HG03565 (cell line): ENCODE measurements around the gene UGT3A1.
"Not testable (repeated sequence)": the region's sequence is repeated elsewhere in the genome, so short reads cannot be mapped to it uniquely, and the experiment has no call there.

ENCODE experiments used
- ATAC-seq: cut with Tn5 transposase; IDR thresholded peaks from one replicate; pipeline ENCODE4 v1.9.1; 2021; ENCODE audit warnings: mild to moderate bottlenecking, moderate library complexity; ENCODE audit not compliant: unreplicated experiment

UGT3A1 gene, protein sequence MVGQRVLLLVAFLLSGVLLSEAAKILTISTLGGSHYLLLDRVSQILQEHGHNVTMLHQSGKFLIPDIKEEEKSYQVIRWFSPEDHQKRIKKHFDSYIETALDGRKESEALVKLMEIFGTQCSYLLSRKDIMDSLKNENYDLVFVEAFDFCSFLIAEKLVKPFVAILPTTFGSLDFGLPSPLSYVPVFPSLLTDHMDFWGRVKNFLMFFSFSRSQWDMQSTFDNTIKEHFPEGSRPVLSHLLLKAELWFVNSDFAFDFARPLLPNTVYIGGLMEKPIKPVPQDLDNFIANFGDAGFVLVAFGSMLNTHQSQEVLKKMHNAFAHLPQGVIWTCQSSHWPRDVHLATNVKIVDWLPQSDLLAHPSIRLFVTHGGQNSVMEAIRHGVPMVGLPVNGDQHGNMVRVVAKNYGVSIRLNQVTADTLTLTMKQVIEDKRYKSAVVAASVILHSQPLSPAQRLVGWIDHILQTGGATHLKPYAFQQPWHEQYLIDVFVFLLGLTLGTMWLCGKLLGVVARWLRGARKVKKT

DNA sequence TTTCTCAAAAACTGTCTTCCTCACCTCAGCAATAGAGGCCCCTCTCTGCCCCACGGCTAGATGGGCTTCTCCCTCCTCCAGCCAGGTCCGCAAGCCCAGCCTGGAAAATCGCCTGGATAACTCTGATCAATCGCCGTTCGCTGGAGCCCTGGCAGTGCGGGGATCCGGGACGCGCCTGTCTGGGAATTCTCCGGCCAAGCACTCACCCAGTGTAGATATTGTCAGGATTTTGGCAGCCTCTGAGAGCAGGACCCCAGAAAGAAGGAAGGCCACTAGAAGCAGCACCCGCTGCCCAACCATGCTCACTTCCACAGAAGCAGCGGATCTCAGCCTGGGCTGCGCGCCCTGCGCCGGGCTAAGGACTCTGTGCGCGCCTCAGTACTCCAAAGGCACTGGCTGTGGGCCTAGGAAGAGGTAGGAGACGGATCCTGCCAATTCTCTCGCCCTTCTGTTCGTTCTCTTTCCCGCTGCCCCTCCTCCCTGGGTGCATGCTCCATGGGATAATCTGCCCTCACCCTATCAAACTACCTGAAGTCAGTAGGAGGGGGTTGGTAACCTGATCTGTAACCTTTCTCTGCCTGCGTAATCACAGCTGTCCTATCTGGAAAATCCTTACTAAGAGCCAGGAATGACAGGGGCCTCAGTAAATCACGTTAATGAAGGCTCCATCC, at the start of gene UGT3A1:
Gene UGT3A1 (minus strand): TSS at position 450 of the 671 bp plus-strand sequence. CDS start 150 bp downstream, at position 300.
- no peak for ATAC-seq

DNA sequence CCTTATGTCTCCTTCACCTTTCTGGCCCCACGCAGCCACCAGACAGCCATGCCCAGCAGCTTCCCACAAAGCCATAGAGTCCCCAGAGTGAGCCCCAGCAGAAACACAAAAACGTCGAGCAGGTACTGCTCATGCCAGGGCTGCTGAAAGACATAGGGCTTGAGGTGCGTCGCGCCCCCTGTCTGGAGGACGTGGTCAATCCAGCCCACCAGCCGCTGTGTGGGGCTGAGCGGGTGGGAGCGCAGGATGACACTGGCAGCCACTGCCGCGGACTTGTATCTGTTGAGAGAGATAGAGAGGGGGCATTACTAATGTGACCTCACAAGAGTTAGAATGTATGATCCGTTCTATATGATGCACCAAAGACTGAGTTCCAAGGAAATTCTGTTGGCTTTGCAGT, 44.5 kb upstream of the UGT3A1 start:
- no peak for ATAC-seq

DNA sequence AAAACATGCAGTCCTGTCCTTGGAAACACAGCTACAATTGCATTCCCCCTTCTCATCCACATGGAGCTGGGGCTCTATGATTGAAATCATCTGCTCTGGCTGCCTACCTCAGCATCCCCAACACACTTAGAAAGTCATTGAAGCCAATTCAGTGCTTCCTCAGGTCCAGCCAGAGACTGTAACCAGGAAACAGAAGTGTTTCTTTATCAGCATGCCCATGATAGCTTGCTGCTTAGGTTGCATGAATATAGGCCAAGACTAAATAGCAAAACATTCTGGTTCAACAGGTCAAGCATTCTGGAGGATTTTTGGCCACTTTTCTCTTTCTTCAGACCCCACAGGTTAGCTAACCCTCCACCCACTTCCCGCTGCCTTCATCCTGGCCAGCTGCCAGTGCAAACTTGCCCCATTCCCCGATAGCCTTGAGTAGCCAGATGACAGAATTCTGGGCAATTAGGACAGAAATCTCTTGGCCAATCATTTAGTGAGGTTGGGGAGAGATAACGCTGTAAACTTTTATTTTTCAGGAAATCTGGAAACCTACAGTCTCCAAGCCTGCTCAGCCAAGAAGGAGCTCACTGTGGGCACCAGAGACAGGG, 43.4 kb upstream of the UGT3A1 start:
- ATAC-seq = not testable (repeated sequence)

DNA sequence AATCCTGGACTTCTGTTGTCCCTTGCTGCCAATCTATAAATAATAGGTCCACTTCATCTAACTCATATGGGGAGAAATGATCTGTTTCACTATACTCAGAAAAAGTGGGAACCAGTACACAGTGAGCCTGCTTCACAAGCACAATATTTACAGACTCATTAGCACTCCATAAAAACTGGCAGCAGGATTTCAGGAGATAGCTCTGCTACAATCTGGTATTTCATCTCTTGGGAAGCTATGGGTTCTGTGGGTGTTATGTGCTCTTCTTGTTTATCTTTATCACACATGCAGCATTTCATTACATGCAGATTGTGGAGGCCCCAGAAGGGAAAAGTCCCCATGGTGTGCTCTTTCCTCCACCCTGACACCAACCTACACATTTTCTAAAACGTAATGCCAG, 42.3 kb upstream of the UGT3A1 start:
- ATAC-seq = no peak

DNA sequence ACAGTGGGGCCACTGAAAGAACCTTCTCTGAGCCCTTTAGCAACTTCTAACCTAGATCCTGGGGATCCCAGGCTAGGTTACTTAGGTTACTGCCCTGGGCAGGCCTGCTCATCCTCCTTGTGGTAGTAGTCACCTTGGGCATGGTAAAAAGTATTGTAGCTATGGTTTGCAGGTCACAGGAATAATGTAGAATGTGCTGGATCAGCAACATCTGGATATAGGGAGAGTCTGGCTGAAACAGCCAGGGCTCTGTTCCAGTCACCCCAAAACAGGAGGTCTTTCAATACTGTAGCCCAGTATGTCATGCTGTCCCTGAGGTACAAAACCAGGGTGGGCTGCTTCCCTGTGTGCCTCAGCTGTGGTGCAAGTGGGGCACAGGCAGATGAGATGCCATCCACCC, 41.9 kb upstream of the UGT3A1 start:
- ATAC-seq = no peak

DNA sequence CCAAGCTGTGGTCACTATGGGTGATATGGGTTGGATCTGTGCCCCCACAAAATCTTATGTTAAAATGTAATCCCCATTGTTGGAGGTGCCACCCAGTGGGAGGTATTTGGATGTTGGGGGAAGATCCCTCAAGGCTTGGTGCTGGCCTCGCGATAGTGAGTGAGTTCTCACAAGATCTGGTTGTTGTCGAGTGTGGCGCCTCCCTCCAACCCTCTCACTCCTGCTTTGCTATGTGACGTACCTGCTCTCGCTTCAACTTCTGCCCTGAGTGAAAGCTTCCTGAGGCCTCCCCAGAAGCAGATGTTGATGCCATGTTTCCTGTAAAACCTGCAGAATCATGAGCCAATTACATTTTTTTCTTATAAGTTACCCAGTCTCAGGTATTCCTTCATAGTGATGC, 40.0 kb upstream of the UGT3A1 start:
- ATAC-seq = no peak

DNA sequence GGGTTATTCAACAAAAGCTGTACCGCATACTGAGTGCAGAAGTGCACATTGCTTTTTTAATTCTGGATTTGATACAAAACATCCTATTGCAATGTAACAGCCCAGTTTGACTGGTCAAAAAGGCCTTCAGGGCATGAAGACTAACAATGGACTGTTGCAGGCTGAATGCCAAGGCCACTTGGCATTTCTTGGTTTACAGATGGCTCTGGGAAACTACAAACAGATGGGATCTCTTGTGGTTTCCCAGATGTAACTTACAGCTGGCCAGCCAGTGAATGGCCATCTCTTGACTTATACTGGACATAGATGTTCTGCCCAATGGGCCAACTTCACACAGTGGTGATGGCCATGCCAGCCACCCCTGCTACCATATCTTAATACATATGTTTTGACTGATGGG, 38.7 kb upstream of the UGT3A1 start:
- no peak for ATAC-seq

DNA sequence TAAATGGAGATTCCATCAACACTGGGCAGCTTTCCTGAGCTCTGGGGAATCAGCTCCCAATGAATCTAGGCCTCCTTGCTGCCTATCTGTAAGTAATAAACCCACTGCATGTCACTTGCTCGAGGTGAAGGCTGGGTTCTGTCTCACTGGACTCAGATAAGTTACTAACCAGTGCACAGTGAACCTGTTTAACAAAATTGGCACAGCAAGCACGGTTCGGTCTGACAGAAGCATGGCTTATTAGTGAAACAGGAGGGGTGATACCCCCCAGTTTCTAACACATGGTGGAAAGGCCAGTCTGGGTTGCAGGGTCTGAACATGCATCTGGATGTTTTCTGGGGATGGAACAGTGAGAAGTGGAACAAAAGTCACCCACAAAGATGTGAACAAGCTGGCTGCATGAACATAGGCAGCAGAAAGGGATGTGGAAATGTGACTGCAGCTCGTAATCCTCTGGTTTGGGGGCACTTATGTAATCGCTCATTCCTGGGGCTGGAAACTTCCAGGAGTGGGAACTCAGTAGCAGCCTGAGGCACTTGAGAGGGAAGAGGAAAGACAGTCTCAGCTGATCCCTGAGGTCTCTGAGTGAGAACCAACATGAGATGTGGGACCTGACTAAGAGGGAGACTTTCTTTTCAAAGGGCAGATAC, 37.8 kb upstream of the UGT3A1 start:
- no peak for ATAC-seq

DNA sequence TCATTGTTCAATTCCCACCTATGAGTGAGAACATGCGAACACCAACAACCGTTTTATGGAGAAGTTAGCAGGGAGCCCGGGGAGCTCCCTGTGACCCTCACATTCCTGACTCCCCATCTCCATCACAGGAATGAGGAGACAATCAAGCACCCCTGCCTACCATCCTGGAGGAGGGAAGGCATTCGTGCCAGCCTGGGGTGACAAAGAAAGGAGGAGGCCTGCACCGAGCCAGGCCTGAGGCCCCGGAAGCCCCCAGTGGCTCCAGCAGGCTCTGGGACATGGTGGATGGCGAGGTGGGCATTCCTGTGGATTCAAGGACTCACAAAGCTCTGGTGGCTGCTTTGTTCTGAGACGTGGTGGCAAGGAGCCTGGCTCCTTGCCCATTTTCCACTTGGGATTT, 36.5 kb upstream of the UGT3A1 start:
- ATAC-seq = no peak

DNA sequence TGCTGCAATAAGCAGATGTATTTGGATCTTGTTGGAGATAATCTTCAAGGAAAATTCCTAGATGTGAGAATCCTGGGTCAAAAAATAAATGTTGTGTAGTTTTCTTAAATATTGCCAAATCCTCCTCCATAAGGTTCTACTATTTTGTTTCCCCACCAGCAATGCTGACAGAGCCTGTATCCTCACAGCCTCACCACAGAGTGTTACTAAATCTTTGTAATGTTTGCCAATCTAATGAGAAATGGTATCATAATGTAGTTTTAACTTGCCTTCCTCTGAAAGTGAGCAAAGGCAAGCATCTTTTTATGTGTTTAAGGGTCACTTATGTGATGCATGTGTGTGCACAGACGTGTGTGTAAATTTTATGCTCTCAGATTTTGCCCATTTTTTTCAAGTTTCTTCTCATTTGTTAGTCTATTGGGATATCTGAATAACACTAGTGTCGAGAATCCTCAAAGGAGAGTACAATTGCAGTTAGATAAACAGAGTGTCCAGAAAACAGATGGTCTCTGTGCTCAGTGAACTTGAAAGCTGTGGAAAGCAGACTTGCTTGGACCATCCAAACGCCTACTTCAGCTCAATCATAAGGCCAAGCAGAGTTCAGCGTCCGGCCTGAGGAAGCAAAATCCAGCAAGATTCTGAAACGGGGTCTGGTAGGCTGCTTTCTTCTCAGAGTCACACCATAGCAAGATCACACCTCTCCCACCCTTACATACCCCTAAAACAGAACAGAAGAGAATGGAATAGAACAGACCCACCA, 35.7 kb upstream of the UGT3A1 start:
- no peak for ATAC-seq

DNA sequence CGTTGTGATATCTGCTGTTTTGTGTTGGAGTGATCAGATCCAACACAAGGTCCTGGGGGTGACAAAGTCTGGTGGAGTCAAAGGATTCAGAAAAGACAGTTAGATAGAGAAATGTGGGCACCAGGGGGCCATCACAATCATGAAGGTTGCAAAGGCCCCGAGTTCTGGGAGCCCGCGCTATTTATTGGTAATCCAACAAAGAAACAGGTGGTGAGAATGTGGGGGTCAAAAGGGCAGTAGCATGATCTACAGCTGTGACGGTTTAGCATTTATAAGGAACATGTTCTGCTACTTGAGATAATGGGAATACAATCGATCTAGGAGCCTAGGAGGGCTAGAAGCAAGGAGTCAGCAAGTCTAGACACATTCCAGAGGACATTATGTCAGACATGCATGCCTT, 31.1 kb upstream of the UGT3A1 start:
- not testable (repeated sequence) for ATAC-seq

DNA sequence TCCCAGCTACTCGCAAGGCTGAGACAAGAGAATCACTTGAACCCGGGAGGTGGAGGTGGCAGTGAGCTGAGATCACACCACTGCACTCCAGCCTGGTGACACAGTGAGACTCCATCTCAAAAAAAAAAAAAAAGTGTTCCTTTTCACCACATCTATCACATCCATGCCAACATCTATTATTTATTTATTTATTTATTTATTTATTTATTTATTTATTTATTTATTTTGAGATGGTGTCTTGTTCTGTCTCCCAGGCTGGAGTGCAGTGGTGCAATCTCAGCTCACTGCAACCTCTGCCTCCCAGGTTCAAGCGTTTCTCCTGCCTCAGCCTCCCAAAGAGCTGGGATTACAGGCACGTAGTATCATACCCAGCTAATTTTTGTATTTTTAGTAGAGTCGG, 28.4 kb upstream of the UGT3A1 start:
- not testable (repeated sequence) for ATAC-seq

DNA sequence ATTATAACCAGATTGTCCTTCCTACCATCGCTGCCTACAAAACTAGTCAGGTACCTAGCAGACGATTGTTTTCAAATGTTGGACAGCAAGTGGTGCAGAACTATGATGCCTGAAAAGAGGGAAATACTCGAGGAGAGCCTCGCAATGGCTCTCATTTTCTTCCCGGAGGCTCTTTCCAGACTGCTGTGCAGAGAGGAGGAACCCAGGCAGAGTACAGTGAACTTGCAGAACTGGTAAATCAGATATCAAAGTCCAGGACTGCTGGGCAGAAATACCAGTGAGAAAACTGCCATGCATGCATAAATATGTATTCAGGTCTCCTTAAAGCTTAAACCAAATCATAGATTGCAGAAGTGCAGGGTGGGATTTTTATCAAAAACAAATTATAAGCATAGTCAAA, 26.4 kb upstream of the UGT3A1 start:
- ATAC-seq = no peak

DNA sequence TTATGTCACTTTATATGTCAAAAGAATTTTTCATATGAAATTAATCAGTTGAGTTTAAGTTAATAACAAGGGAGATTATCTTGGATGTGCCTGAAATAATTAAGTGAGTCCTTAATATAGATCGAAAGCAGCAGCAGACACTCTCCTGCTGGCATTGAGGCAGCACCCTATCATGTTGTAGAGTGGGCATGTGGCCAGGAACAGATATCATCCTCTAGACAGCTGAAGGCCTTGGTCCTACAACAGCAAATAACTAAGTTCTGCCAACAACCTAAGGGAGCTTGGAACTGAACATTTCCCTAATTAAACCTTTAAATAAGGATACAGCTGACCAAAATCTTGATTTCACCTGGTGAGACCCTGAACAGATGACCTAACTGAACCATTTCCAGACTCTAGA, 25.8 kb upstream of the UGT3A1 start:
- no peak for ATAC-seq

DNA sequence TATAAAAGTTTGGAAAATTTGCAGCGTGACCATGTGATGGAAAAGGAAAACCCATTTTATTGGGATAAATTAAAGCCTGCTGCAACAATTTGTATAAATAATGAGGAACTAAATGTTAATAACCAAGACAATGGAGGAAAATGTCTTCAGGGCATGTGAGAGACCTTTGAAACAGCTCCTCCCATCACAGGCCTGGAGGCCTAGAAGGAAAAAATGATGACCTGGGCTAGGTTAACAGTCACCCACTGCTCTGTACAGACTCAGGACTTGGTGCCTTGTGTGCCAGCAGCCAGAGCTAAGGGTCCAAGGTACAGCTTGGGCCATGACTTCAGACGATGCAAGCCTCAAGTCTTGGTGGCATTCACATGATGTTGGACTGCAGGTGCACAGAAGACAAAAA, 22.0 kb upstream of the UGT3A1 start:
- no peak for ATAC-seq

DNA sequence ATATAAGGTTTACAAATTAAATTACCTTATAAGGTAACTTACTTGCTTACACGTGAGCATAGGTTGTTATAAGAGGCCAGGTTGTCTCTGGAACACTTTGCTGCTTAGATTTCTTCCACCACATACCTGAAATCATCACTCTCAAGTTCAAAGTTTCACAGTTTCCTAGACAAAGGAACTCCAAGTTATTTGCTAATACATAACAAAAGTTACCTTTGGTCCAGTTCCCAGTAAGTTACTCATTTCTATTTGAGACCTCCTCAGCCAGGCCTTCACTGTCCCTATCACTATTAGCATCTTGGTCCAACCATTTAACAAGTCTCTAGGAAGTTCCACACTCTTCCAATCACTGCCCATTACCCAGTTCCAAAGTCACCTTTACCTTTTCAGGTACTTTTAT, 18.5 kb upstream of the UGT3A1 start:
- no peak for ATAC-seq

DNA sequence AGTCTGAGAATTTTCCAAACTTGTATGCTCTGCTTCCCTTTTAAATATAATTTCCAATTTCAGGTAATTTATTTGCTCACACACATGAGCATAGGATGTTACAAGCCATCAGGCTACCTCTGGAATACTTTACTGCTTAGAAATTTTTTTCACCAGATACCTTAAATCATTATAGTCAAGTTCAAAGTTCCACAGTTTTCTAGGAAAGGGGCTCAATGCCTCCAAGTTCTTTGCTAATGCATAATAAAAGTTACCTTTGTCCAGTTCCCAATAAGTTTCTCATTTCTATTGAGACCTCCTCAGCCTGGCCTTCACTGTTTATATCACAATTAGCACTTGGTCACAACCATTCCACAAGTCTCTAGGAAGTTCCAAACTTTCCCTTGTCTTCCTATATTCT, 16.2 kb upstream of the UGT3A1 start:
- no peak for ATAC-seq

DNA sequence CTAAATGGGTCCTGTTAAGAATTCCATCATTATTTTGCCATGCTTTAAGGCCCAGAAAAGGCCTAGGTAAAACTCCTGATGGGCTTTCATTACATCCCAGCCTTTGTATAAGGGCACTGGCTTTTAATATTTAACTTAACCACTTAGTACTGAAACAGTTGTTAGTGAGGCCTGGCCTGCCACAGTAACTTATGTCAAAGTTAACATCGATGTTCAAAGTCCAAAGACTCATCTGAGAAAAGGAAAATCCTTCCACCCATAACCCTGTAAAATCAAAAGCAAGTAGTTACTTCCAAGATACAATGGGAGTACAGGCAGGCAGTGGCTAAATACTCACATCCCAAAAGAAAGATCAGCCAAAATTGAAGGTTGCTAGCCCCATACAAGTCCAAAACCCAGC, 15.0 kb upstream of the UGT3A1 start:
- no peak for ATAC-seq

DNA sequence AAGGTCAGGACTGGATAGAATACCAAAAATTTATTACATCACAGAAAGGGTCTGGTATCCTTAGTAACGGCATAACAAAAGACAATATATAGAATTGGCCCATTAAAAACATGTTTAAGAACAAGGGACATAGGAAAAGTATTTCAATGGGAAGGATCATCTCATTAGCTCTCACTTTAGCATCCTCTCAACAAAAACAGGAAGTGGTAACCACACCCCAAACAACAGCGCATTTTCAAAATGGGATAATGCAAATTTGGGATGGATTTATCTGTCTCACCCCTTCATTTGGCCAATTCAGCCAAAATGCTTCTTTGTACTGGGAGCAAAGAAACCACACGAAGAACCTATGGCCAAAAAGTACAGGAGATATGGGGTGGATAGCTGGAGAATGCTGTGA, 9.8 kb upstream of the UGT3A1 start:
- ATAC-seq = no peak

DNA sequence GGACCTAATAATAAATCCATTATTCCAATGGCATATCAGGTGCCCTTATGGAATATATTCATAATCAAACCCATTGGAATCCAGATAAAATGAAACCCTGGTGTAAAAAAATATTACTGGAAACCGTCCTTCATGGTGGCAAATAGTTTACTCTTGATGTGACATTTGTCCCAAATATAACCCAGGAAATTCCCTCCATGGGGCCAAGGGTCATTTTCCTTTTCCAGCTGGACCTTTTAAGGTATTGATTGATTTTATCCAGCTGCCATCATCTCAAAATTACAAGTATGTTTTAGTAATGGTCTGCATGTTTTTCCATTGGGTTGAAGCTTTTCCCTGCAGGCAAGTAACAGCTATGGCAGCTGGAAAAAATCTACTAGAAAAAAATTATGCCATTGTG, 8.4 kb upstream of the UGT3A1 start:
- no peak for ATAC-seq

DNA sequence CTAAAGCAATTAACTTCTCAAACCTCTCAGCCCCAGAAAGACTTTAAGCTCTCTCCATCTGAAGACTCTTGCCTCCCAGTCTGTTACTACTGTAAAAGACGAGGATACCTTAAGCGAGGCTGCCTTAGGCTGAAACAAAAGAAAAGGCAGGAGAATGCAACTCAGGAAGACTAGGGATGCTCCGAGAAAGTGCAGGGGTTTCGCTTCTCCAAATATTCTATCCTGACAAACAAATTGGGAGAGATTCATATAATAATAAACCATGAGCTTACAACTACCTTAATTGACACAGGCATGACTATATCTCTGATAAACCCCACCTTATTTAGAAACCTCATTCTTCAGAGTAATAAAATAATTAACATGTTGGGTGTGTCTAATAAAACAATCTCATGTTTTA, 4.9 kb upstream of the UGT3A1 start:
- ATAC-seq = no peak
